HFFc6 (cell line): ENCODE results near the gene TEK. TPM values are rescaled to one million over a fixed set of nuclear protein-coding genes. Genes with fewer than 3 reads are reported as not detected.

Source experiments
- DNase-seq: peaks from one replicate; pipeline ENCODE4 v3.0.0-alpha.2; 2018
- H3K27ac Mint-ChIP-seq: 2 replicates; pipeline ENCODE4 v1.8.0; 2020; ENCODE audit warnings: mild to moderate bottlenecking, mixed read lengths
- H3K27me3 Mint-ChIP-seq: 2 replicates; pipeline ENCODE4 v1.8.0; 2021; ENCODE audit warnings: mild to moderate bottlenecking, moderate library complexity, mixed read lengths; ENCODE audit not compliant: insufficient read depth
- H3K36me3 Mint-ChIP-seq: 2 replicates; pipeline ENCODE4 v1.8.0; 2021; ENCODE audit warnings: low read depth, mixed read lengths
- H3K4me1 Mint-ChIP-seq: 2 replicates; pipeline ENCODE4 v1.8.0; 2020; ENCODE audit warnings: low read depth, mixed read lengths
- H3K4me3 Mint-ChIP-seq: 2 replicates; pipeline ENCODE4 v1.8.0; 2020; ENCODE audit warnings: mild to moderate bottlenecking, moderate library complexity, mixed read lengths
- H3K9me3 Mint-ChIP-seq: 2 replicates; pipeline ENCODE4 v1.8.0; 2020; ENCODE audit warnings: mild to moderate bottlenecking, mixed read lengths
- total RNA-seq, 6 experiments: library from RNA; stranded (reverse); fragmentation: NEBNext Ultra II Directional; extraction: Animal tissue kit (Norgen Biotek cat#: 25700); gene quantifications; 2 replicates in 1 of 6; 3 replicates in 5 of 6; pipeline ENCODE4 v1.2.3, GENCODE V29; 2021
- TF ChIP-seq, protein P1 (sequence below): fragments of 200-600 bp; sonication (generic); IDR thresholded peaks from 2 replicates; pipeline ENCODE4 v1.5.0; 2021; ENCODE audit warnings: antibody characterized with exemption, mild to moderate bottlenecking

Gene TEK
- total RNA-seq, 6 experiments from 2014 or later, result 2.0 to 10.0 (median 8.5) TPM

DNA sequence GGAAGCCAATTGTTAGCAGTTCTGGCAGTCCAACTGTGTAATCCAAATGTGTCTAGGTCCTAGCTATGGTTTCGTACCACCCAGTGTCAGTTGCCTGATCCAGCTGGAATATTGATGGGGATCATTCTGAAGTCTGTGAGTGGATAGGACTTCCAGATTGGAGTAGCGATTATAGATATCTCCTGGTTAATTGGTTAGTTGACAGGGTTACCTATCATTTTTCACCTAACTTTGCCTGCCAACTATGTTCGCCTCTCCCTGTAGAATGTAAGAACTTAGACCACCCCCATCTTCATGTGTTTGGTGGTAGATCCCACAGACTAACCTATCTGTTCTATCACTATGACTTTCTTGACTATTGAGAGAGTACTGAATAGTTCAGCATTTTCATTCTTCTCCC is 59.9 kb downstream of the TEK start:
- DNase-seq, result no peak

DNA sequence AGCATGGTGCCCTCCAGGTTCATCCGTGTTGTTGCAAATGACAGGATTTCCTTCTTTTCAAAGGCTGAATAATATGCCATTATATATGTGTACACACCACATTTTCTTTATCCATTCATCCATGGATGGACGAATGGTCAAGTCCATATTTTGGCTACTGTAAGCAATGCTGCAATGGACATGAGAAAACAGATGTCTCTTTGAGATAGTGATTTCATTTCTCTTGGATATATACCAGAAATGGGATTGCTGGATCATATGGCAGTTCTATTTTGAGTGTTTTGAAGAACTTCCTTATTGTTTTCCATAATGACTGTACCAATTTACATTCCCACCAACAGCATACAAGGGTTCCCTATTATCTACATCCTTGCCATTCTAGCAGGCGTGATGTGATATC is 67.9 kb downstream of the TEK start:
- Mint-ChIP-seq H3K9me3 (peaks cover 9% of the 10 kb centered on the region), H3K4me1 (peaks cover 32% of the 10 kb centered on the region), H3K27ac (no peak overlapping the region), H3K36me3 (peaks cover 14% of the 10 kb centered on the region), H3K4me3 (no peak overlapping the region), H3K27me3 (no peaks in the 10 kb centered on the region)
- no peak for DNase-seq
- TF ChIP-seq, protein P1, sequence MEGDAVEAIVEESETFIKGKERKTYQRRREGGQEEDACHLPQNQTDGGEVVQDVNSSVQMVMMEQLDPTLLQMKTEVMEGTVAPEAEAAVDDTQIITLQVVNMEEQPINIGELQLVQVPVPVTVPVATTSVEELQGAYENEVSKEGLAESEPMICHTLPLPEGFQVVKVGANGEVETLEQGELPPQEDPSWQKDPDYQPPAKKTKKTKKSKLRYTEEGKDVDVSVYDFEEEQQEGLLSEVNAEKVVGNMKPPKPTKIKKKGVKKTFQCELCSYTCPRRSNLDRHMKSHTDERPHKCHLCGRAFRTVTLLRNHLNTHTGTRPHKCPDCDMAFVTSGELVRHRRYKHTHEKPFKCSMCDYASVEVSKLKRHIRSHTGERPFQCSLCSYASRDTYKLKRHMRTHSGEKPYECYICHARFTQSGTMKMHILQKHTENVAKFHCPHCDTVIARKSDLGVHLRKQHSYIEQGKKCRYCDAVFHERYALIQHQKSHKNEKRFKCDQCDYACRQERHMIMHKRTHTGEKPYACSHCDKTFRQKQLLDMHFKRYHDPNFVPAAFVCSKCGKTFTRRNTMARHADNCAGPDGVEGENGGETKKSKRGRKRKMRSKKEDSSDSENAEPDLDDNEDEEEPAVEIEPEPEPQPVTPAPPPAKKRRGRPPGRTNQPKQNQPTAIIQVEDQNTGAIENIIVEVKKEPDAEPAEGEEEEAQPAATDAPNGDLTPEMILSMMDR, result no peak

More for the DNA sequence above, 59.9 kb downstream of the TEK start:
- Mint-ChIP-seq H3K4me3 (no peak overlapping the region), H3K4me1 (peaks cover 22% of the 10 kb centered on the region; the same call in 1 of the 2 replicates), H3K27ac (no peak overlapping the region), H3K27me3 (peaks cover 4% of the 10 kb centered on the region; the same call in 1 of the 2 replicates), H3K9me3 (peaks cover 8% of the 10 kb centered on the region), H3K36me3 (peaks cover 20% of the 10 kb centered on the region)
- TF ChIP-seq, protein P1, result no peak

DNA sequence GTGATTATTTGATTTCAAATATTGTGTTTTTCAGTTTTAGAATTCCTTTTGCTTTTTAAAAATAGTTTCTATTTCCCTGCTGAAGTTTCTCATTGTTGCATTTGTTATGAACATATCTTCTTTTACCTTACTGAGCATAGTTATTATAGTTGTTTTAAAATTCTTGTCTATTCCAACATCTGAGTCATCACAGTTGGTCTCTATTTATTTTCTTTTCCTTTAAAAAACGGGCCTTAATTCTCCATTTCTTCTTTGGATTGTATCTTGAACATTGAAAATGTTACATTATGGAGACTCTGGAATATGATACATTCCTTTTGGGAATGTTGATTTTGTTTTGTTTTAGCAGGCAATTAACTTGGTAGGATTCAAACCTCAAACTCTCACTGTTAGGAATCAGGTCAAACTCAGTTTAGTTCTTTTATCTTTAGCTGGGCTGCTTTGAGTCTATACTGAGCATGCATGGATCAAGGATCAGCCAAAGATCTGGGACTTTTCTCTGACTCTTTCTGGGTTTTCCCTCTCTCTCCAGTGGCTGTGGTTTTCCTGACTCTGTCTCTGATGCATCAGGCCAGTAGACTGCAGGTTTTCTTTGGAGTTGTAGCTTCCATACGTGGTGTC is 70.3 kb downstream of the TEK start:
- peaks cover 14% of the 10 kb centered on the region for H3K36me3 Mint-ChIP-seq

DNA sequence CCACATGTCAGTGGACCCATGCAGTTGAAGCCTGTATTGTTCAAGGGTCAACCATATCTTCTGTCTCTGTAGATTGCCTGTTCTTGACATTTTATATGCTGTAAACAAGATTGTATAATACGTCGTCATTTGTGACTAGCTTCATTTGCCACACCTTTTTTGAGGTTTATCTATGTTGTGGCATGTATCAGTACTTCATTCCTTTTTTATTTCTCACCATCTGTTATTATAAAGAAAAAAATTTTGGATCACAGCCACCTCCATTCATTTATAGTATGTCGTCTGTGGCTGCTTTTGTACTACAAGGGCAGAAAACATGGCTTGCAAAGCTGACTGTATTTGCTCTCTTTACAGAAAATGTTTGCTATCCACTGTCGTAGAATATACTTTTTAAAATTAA is 72.4 kb downstream of the TEK start:
- Mint-ChIP-seq H3K4me1 (peaks cover 68% of the 10 kb centered on the region), H3K27ac (no peak overlapping the region), H3K27me3 (peaks cover 1% of the 10 kb centered on the region; the same call in 1 of the 2 replicates), H3K36me3 (peaks cover 20% of the 10 kb centered on the region), H3K9me3 (peaks cover 9% of the 10 kb centered on the region), H3K4me3 (no peak overlapping the region)
- DNase-seq, result peak; percentile 68
- TF ChIP-seq, protein P1, result no peak

More for the DNA sequence above, 70.3 kb downstream of the TEK start:
- TF ChIP-seq, protein P1, result no peak
- Mint-ChIP-seq H3K4me1 (peaks cover 56% of the 10 kb centered on the region), H3K4me3 (peak overlapping the region; percentile 17; the same call in 1 of the 2 replicates), H3K27ac (peak overlapping the region; percentile 61), H3K27me3 (peaks cover 1% of the 10 kb centered on the region; the same call in 1 of the 2 replicates), H3K9me3 (peaks cover 9% of the 10 kb centered on the region)
- no peak for DNase-seq

DNA sequence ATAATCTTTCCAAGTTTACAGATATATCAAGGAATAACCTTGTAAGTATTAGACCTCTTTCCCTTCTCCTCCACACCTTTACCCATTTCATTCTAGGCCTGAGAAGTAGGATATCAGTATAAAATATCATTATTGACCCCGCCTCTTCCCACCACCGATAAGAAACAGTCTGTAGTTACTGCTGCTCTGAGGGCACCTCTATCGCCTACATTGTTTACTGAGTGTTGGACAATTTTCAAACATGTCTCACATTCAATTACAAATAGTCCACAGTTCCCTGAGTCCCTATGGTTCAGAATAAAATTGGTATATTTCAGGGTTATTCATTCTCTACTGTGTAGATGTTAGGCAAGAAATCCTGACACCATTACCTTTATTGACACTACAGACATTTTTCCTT is 73.4 kb downstream of the TEK start:
- Mint-ChIP-seq H3K4me1 (peaks cover 68% of the 10 kb centered on the region), H3K27me3 (peaks cover 1% of the 10 kb centered on the region; the same call in 1 of the 2 replicates), H3K9me3 (peaks cover 9% of the 10 kb centered on the region), H3K4me3 (no peak overlapping the region), H3K27ac (peak overlapping the region; percentile 40; the same call in 1 of the 2 replicates), H3K36me3 (peaks cover 16% of the 10 kb centered on the region)
- TF ChIP-seq, protein P1, result no peak
- DNase-seq, result no peak
